ENCODE measurements around the gene ADAMTSL4.

DNA sequence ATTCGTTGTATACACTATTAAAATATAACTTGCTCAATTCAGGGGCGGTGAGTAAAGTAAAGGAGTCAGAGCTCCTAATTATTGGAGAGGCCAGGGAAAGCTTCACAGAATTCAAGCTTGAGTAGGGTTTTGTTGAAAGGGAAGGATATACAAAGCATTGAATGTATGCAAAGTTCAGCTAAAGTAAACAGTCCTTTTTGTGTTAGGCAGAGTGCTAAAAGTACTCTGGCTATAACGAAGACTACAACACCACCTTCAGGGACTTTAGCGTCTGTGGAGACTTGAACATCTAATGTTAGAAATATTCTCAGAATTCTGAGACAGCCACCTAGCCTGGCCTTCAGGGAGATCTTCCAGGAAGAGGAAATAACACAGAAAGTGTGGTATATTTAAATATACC, 32.6 kb upstream of the ADAMTSL4 start:
- TF ChIP-seq, protein P1, sequence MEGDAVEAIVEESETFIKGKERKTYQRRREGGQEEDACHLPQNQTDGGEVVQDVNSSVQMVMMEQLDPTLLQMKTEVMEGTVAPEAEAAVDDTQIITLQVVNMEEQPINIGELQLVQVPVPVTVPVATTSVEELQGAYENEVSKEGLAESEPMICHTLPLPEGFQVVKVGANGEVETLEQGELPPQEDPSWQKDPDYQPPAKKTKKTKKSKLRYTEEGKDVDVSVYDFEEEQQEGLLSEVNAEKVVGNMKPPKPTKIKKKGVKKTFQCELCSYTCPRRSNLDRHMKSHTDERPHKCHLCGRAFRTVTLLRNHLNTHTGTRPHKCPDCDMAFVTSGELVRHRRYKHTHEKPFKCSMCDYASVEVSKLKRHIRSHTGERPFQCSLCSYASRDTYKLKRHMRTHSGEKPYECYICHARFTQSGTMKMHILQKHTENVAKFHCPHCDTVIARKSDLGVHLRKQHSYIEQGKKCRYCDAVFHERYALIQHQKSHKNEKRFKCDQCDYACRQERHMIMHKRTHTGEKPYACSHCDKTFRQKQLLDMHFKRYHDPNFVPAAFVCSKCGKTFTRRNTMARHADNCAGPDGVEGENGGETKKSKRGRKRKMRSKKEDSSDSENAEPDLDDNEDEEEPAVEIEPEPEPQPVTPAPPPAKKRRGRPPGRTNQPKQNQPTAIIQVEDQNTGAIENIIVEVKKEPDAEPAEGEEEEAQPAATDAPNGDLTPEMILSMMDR (IDR thresholded peaks at IDR 0.05; ENCODE audit: insufficient read depth, low read length, poor library complexity, severe bottlenecking) = no peak
- TF ChIP-seq EZH2phosphoT487 (conservative IDR thresholded peaks at IDR 0.05; ENCODE audit: low read length) = no peak
